ENCODE results near the gene CYTH3.
"Not testable (repeated sequence)": the region's sequence is repeated elsewhere in the genome, so short reads cannot be mapped to it uniquely, and the experiment has no call there.

The CYTH3 gene

DNA sequence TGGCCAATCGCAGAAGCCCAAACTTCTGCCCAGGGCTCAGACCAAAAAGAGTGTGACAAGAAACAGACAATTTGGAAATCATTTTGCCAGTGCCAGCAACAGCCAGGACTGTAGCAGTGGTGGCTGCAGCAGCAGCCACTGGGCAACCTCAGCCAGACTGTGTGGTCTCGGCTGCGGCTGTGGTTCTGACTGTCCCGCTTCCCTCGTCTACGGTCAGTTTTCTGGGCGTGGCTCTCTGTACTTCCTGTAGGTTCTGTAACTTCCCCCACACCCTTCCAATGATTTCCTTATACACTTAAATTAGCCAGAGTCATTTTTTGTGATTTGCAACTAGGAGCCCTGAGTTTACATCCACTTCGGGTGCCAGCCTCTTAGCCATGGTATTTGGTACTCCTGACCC lies 39.9 kb downstream of the CYTH3 start:
- peak in 1 of 56 donors; percentile 8 for DNase-seq

- DNase-seq: no peak
Observed at GRCh38 chr7:6232116-6232515, 40.3 kb downstream of the CYTH3 start.

- no peak for DNase-seq
Observed at GRCh38 chr7:6231184-6231583, 41.2 kb downstream of the CYTH3 start.

GRCh38 chr7:6229284-6229683 lies 43.1 kb downstream of the CYTH3 start:
- not testable (repeated sequence) for DNase-seq

DNA sequence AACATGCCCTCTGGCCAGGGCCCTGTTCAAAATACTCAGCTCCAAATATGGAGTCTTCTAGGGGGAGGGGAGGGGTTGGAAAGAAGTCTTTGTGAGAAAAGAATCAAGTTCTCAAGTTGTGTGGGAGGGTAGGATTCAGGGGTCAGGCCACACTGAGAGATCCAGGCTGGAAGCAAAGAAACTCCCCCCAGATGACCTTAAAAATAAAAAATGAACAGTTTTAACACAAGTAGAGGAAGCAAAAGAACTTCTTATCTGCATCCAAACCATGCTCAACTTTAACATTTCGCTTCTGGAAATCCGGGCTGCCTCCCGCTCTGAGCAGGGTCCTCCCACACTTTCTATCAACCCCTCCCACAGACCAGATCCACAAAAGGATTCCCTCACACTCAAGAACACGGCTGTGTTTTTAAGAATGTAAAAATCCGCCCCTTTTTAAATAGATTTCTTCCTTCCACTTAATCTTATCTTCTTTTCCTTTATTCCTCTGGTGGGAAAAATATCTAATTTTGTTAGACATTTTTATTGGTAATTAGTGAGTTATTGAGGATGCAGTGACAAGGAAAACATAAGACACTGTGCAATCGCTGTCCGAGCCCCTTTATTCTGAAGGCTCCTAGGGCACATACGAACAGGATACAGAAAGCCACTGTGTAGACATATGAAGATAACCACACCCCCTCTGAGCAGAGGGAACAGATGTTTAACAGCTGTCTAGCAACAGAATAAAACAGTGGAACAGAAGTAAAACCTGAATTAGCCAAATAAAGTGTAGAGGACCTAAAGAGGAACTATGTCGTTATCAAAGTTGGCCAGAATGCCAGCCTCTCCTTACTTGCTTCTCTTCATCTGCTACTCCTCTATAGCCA lies 43.8 kb downstream of the CYTH3 start:
- no peak for DNase-seq

- peak in 2 of 56 donors; percentile 4 to 13 for DNase-seq
Observed at GRCh38 chr7:6227294-6227846, 45.1 kb downstream of the CYTH3 start.

GRCh38 chr7:6226194-6226799 lies 46.1 kb downstream of the CYTH3 start:
- DNase-seq: no peak

DNA sequence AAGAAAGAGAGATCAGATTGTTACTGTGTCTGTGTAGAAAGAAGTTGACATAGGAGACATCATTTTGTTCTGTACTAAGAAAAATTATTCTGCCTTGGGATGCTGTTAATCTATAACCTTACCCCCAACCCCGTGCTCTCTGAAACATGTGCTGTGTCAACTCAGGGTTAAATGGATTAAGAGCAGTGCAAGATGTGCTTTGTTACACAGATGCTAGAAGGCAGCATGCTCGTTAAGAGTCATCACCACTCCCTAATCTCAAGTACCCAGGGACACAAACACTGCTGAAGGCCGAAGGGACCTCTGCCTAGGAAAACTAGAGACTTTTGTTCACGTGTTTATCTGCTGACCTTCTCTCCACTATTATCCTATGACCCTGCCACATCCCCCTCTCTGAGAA lies 49.0 kb downstream of the CYTH3 start:
- DNase-seq: not testable (repeated sequence)

- not testable (repeated sequence) for DNase-seq
Observed at GRCh38 chr7:6223010-6223409, 49.4 kb downstream of the CYTH3 start.

DNA sequence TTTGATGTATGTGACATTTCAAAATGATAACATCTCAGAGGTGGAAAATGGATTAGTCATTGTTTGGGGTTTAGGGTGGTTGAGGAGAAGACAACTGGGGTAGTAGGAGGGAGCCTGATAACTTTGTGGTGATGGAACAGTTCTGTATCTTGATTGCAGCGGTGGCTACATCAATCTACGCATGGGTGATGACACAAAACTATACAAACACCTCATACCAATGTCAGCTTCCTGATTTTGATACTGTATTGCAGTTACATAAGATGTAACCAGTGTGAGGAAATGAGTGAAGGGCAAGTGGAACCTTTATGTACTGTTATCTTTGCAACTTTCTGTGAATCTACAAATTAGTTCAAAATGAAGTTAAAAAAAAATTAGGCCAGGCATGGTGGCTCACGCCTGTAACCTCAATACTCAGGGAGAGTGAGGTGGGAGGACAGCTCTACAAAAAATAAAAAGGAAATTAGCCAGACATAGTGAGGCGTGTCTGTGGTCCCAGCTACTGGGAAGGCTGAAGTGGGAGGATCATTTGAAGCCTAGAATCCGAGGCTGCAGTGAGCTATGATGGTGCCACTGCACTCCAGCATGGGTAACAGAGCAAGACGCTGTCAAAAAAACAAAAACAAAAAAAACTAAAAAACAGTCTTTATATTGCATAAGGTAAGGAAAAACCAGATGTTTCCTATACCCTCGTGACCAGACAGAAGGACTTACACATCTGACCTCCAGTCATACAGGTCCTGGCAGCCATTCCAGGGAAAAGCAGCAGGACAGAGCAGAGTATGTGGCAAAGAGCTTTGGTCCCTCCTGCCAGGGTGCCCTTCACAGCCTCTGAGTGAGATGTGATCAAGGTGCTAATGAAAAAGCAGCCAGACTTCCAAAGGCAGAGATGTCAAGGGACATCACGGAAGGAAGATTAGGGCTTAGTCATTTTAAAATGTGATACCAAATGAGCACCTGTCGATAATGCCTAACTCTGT lies 50.8 kb downstream of the CYTH3 start:
- no peak for DNase-seq

GRCh38 chr7:6218329-6218728 lies 54.1 kb downstream of the CYTH3 start:
- no peak for DNase-seq

GRCh38 chr7:6212008-6212407 lies 60.4 kb downstream of the CYTH3 start:
- no peak for DNase-seq

DNA sequence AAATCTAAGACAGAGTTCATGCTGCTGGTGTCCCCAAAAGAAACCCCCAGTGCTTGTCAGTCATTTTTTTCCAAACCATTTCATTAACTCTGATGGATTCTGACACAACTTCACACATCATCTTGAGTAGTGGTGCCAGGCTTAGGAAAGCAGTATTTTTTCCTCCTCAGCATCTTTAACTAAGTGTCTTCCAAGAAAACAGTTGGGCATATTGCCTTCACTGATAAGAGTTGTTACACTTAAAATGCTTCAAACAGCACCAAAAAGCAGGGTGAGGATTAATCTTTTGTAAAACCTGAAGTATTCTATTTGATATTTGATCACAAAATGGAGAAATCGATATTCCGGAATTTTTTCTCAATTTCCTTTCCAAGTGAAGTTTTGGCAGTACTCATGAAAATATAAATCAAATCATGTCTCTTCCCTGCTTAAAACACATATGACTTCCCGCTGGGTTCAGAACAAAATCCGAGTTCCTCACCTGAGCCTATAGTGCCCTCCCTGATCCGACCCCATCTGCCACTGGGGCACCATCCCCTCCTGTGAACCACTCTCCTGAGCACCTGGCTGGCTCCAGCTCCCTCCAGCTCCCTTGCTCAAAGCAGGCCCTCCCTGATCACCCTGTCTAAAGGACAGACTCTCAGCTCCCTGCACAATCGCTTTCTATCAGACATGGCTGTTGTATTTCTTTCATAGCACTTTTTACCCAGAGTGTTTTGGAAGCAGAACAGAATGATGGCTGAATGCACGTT lies 61.6 kb downstream of the CYTH3 start:
- no peak for DNase-seq

- DNase-seq: peak in 9 of 56 donors; percentile 1 to 34 (median 9)
Observed at GRCh38 chr7:6209340-6209739, 63.1 kb downstream of the CYTH3 start.

GRCh38 chr7:6208573-6209328 lies 63.7 kb downstream of the CYTH3 start:
- no peak for DNase-seq

DNA sequence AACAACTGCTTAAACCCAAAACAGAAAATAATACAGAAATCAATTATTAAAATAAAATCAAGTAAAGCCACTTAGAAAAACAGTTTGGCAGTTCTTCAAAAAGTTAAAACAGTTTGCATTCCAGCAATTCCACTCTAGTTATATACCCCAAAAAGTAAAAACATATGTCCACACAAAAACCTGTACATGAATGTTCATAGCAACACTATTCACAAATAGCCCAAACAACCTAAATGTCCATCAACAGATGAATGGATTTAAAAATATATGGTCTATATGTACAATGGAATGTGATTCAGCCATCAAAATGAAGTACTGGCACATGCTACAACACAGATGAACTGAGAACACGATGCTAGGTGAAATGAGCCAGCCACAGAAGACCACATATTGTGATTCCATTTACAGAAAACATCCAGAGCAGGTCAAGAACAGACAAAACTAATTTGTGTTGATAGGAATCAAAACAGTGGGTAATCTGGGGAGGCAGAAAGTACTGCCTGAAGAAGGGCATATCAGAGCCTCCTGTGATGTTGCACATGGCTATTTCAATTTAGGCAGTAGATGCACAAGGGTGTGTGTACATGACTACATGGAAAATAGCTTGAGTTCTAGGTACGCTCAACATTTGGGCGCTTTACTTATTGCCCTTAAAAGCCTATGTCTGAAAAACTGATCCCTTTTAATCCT lies 66.3 kb downstream of the CYTH3 start:
- DNase-seq: no peak

DNA sequence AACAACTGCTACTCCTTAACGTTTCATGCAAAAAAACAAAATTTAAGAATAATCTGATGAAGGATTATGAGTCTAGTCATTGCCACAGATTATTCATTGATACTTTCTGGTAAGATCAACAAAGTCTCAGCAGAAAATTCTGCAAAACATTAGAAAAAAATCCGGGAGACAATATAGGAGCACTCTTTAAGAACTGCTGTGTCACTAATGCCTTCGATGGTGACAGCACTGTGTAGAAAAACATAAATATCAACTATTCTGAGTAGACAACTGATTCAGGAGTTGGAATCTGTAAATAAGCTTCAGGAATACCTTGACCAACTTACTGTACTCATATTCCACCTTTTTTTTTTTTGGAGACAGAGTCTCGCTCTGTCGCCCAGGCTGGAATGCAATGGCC lies 69.0 kb downstream of the CYTH3 start:
- no peak for DNase-seq

- no peak for DNase-seq
Observed at GRCh38 chr7:6202117-6202516, 70.3 kb downstream of the CYTH3 start.

DNA sequence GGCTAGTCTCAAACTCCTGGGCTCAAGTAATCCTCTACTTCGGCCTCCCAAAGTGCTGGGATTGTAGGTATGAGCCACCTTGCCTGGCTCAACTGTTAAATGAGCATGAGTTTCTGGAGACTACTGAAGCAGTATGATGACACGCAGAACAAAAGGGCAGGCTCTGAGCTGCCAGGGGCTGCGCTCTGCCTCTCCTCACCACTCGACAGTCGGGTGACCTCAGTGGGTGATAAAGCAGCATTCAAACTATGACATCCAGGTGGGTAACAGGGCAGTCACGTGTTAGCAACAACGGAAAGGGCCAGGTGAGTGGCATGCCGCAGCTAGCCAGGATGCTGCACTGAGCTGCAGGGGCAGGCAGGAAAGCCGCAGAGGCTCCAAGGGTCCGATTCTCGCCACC lies 71.5 kb downstream of the CYTH3 start:
- no peak for DNase-seq

Measured in amygdala (tissue), 56 donors.